Liver (tissue), 9 donors: ENCODE measurements around the gene CACNG4. TPM values are rescaled to one million over a fixed set of nuclear protein-coding genes. Genes with fewer than 3 reads are reported as not detected.

Source experiments
- DNase-seq: peaks from one replicate; pipeline ENCODE4 v3.0.0-alpha.2; 2017; ENCODE audit warnings: low spot score
- H3K27ac ChIP-seq, 2 donors: one replicate each; pipeline ENCODE4 v1.7.0; 2013; ENCODE audit warnings: inconsistent platforms in 2 of 2, low read length in 2 of 2, control low read depth in 1 of 2, low read depth in 1 of 2, mild to moderate bottlenecking in 1 of 2
- H3K27me3 ChIP-seq, 4 donors: one replicate each; pipeline versions ENCODE4 v1.6.1 to v1.7.0; 2013; ENCODE audit warnings: low read length in 3 of 4, inconsistent platforms in 1 of 4, mild to moderate bottlenecking in 1 of 4, moderate library complexity in 1 of 4; ENCODE audit not compliant: control insufficient read depth in 4 of 4, insufficient read depth in 4 of 4
- H3K36me3 ChIP-seq, 4 donors: one replicate each; pipeline versions ENCODE4 v1.6.1 to v1.7.0; 2013; ENCODE audit warnings: low read length in 3 of 4, mild to moderate bottlenecking in 3 of 4, low read depth in 1 of 4, moderate library complexity in 1 of 4; ENCODE audit not compliant: control insufficient read depth in 4 of 4, insufficient read depth in 3 of 4
- H3K4me1 ChIP-seq, 4 donors: one replicate each; pipeline versions ENCODE4 v1.6.1 to v1.7.0; 2013; ENCODE audit warnings: low read length in 3 of 4, mild to moderate bottlenecking in 3 of 4, moderate library complexity in 1 of 4; ENCODE audit not compliant: control insufficient read depth in 4 of 4, insufficient read depth in 4 of 4
- H3K4me3 ChIP-seq, 3 donors: one replicate each; pipeline versions ENCODE4 v1.6.1 to v1.7.0; 2013; ENCODE audit warnings: low read length in 3 of 3, control low read depth in 1 of 3, low read depth in 1 of 3, mild to moderate bottlenecking in 1 of 3
- H3K9ac ChIP-seq, 2 donors: one replicate each; pipeline ENCODE4 v1.7.0; 2013; ENCODE audit warnings: low read length in 2 of 2, mild to moderate bottlenecking in 2 of 2, moderate library complexity in 2 of 2, control low read depth in 1 of 2, low read depth in 1 of 2
- H3K9me3 ChIP-seq, 4 donors: one replicate each; pipeline versions ENCODE4 v1.6.1 to v1.7.0; 2013; ENCODE audit warnings: low read length in 3 of 4; ENCODE audit not compliant: control insufficient read depth in 4 of 4
- EGR1 ChIP-seq, 2 donors: IDR thresholded peaks; 2 replicates each; pipeline ENCODE4 v1.6.1; 2016 to 2018; ENCODE audit warnings: antibody characterized with exemption in 2 of 2, low read depth in 2 of 2
- FOXA2 ChIP-seq: IDR thresholded peaks from 2 replicates; pipeline ENCODE4 v1.6.1; 2016; ENCODE audit warnings: antibody characterized with exemption
- HNF4G ChIP-seq: IDR thresholded peaks from 2 replicates; pipeline ENCODE4 v1.6.1; 2016; ENCODE audit warnings: antibody characterized with exemption
- RAD21 ChIP-seq, 2 donors: IDR thresholded peaks; 2 replicates each; pipeline ENCODE4 v1.6.1; 2016; ENCODE audit warnings: antibody characterized with exemption in 2 of 2, mild to moderate bottlenecking in 2 of 2
- SP1 ChIP-seq: IDR thresholded peaks from 2 replicates; pipeline ENCODE4 v1.6.1; 2018; ENCODE audit warnings: antibody characterized with exemption, mild to moderate bottlenecking
- TAF1 ChIP-seq: conservative IDR thresholded peaks from 2 replicates; pipeline ENCODE4 v1.6.1; 2016; ENCODE audit warnings: antibody characterized with exemption, mild to moderate bottlenecking
- YY1 ChIP-seq: IDR thresholded peaks from 2 replicates; pipeline ENCODE4 v1.6.1; 2016; ENCODE audit warnings: antibody characterized with exemption, mild to moderate bottlenecking
- WGBS: extraction: QIAGEN DNeasy Blood & Tissue Kit; methylation state at CpG from one replicate; pipeline ENCODE4 v1.1.7; 2013; 5-methylcytosine and 5-hydroxymethylcytosine counted together
- polyA plus RNA-seq, 2 donors: library from polyadenylated mRNA; stranded (reverse) in 1 of 2; unstranded in 1 of 2; fragments of 200-250 nt in 1 of 2; fragments of >200 nt in 1 of 2; fragmentation: Nextera tagmentation in 1 of 2; extraction: Ambion mirVana in 1 of 2; gene quantifications; one replicate each; pipeline versions ENCODE4 v1.2.1 to v1.2.3, GENCODE V29; 2013 to 2015
- total RNA-seq, 2 donors: library from RNA; depleted of rRNA; stranded (reverse); fragments of >200 nt; gene quantifications; one replicate each; pipeline ENCODE4 v1.2.3, GENCODE V29; 2014
- TF ChIP-seq, protein P1 (sequence below): IDR thresholded peaks from 2 replicates; pipeline ENCODE4 v1.6.1; 2016; ENCODE audit warnings: antibody characterized with exemption, mild to moderate bottlenecking
- TF ChIP-seq, protein P2 (sequence below): fragments of 150-350 bp; IDR thresholded peaks from 2 replicates; pipeline ENCODE4 v1.5.1; 2017; ENCODE audit warnings: improper control_type of control experiment, low read depth, low read length; ENCODE audit not compliant: missing input control
- TF ChIP-seq, protein P3 (sequence below): IDR thresholded peaks from 2 replicates; pipeline ENCODE4 v1.6.1; 2016; ENCODE audit warnings: antibody characterized with exemption
- TF ChIP-seq, protein P4 (sequence below): IDR thresholded peaks from 2 replicates; pipeline ENCODE4 v1.6.1; 2016; ENCODE audit warnings: antibody characterized with exemption
- donor health status: healthy.
- donor health status: healthy.
- donor health status: healthy.
- donor health status: healthy.
- donor health status: healthy.

CACNG4 gene
- total and polyA plus RNA-seq, 4 donors = 0.02 to 0.09 (median 0.08) TPM; not detected in 1

DNA sequence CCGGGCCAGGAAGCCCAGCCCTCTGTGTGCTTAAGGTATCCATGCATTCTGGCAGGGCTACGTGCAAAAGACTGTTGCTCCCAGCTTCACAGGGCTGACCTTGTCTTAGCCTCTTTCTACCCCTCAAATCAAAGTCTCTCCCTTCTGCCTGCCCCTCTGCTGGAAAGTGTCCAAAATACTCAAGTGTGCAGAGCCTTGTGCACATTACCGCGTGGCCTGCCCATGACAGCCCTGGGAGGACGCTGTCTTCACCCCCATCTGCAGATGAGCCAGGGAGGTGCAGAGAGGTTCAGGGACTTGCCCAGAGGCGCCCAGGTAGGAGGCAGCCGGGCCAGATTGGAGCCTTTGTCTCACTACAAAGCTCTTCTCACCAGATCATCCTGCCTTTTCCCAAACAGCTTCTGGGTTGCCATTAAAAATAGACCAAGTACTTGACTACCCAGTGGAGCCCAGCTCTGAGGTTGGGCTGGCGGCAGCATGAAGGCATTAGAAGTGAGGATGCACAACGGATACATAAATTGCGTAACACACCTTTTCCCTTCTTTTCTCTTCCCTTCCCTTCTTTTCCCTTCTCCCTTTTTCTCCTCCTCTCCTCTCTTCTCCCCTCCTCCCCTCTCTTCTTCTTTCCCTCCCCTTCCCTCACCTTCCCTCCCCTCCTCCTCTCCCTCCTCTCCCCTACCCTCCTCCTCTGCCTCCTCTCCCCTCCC, 3.5 kb downstream of the CACNG4 start:
- peaks cover 0 to 9% (median 3%) of the 10 kb centered on the region in 4 donors for H3K27me3 ChIP-seq
- H3K4me3 ChIP-seq = no peak overlapping the region
- no peaks in the 10 kb centered on the region for H3K36me3 ChIP-seq
- H3K4me1 ChIP-seq = peaks cover 7 to 20% (median 11%) of the 10 kb centered on the region in 4 donors
- H3K9ac ChIP-seq = no peak overlapping the region
- TF ChIP-seq, protein P1, sequence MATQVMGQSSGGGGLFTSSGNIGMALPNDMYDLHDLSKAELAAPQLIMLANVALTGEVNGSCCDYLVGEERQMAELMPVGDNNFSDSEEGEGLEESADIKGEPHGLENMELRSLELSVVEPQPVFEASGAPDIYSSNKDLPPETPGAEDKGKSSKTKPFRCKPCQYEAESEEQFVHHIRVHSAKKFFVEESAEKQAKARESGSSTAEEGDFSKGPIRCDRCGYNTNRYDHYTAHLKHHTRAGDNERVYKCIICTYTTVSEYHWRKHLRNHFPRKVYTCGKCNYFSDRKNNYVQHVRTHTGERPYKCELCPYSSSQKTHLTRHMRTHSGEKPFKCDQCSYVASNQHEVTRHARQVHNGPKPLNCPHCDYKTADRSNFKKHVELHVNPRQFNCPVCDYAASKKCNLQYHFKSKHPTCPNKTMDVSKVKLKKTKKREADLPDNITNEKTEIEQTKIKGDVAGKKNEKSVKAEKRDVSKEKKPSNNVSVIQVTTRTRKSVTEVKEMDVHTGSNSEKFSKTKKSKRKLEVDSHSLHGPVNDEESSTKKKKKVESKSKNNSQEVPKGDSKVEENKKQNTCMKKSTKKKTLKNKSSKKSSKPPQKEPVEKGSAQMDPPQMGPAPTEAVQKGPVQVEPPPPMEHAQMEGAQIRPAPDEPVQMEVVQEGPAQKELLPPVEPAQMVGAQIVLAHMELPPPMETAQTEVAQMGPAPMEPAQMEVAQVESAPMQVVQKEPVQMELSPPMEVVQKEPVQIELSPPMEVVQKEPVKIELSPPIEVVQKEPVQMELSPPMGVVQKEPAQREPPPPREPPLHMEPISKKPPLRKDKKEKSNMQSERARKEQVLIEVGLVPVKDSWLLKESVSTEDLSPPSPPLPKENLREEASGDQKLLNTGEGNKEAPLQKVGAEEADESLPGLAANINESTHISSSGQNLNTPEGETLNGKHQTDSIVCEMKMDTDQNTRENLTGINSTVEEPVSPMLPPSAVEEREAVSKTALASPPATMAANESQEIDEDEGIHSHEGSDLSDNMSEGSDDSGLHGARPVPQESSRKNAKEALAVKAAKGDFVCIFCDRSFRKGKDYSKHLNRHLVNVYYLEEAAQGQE = no peak
- TF ChIP-seq YY1 (no peak), HNF4G (no peak), TAF1 (no peak), RAD21 (IDR thresholded peaks at IDR 0.05) (no peak), SP1 (no peak), FOXA2 (no peak), EGR1 (IDR thresholded peaks at IDR 0.05; ENCODE audit: low read depth in 2 of 2) (no peak)
- TF ChIP-seq, protein P2, sequence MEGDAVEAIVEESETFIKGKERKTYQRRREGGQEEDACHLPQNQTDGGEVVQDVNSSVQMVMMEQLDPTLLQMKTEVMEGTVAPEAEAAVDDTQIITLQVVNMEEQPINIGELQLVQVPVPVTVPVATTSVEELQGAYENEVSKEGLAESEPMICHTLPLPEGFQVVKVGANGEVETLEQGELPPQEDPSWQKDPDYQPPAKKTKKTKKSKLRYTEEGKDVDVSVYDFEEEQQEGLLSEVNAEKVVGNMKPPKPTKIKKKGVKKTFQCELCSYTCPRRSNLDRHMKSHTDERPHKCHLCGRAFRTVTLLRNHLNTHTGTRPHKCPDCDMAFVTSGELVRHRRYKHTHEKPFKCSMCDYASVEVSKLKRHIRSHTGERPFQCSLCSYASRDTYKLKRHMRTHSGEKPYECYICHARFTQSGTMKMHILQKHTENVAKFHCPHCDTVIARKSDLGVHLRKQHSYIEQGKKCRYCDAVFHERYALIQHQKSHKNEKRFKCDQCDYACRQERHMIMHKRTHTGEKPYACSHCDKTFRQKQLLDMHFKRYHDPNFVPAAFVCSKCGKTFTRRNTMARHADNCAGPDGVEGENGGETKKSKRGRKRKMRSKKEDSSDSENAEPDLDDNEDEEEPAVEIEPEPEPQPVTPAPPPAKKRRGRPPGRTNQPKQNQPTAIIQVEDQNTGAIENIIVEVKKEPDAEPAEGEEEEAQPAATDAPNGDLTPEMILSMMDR = no peak
- TF ChIP-seq, protein P3, sequence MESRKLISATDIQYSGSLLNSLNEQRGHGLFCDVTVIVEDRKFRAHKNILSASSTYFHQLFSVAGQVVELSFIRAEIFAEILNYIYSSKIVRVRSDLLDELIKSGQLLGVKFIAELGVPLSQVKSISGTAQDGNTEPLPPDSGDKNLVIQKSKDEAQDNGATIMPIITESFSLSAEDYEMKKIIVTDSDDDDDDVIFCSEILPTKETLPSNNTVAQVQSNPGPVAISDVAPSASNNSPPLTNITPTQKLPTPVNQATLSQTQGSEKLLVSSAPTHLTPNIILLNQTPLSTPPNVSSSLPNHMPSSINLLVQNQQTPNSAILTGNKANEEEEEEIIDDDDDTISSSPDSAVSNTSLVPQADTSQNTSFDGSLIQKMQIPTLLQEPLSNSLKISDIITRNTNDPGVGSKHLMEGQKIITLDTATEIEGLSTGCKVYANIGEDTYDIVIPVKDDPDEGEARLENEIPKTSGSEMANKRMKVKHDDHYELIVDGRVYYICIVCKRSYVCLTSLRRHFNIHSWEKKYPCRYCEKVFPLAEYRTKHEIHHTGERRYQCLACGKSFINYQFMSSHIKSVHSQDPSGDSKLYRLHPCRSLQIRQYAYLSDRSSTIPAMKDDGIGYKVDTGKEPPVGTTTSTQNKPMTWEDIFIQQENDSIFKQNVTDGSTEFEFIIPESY = no peak
- WGBS = 72% methylated on average over 10 of the region's 10 CpGs
- no peaks in the 10 kb centered on the region for H3K9me3 ChIP-seq
- DNase-seq = no peak
- no peak overlapping the region for H3K27ac ChIP-seq

DNA sequence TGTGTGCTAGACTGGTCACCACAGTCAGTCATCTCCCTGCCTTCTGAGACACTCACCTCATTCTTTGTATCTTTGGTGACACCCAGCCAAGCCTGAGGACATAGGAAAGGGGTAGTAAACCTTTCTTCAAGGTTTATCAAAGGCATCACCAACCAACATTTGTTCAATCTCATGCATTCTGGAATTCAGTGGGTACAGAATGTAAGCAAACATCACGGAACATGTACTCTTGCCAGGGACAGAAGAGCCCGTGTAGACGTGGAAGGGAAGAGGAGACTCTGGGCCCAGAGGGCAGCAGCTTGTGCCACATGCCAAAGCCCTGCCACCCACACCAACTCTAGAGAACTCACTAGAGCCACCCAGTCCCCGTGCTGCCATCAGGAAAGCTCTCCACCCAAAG, 4.4 kb downstream of the CACNG4 start:
- DNase-seq = no peak
- no peaks in the 10 kb centered on the region for H3K36me3 ChIP-seq
- WGBS = 62% methylated on average over 4 of the region's 4 CpGs
- peaks cover 7 to 18% (median 11%) of the 10 kb centered on the region in 4 donors for H3K4me1 ChIP-seq
- H3K9ac ChIP-seq = no peak overlapping the region
- H3K4me3 ChIP-seq = no peak overlapping the region
- TF ChIP-seq, protein P4, sequence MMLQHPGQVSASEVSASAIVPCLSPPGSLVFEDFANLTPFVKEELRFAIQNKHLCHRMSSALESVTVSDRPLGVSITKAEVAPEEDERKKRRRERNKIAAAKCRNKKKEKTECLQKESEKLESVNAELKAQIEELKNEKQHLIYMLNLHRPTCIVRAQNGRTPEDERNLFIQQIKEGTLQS = no peak
- TF ChIP-seq YY1 (no peak), HNF4G (no peak)
- no peaks in the 10 kb centered on the region for H3K9me3 ChIP-seq
- H3K27ac ChIP-seq = no peak overlapping the region
- peaks cover 0 to 8% (median 3%) of the 10 kb centered on the region in 4 donors for H3K27me3 ChIP-seq
